ENCODE measurements around the gene DOHH.

GRCh38 chr19:3441986-3442329, 58.5 kb downstream of the DOHH start:
- TF ChIP-seq EP300 (IDR thresholded peaks at IDR 0.05) = no peak
- TF ChIP-seq, protein P1, sequence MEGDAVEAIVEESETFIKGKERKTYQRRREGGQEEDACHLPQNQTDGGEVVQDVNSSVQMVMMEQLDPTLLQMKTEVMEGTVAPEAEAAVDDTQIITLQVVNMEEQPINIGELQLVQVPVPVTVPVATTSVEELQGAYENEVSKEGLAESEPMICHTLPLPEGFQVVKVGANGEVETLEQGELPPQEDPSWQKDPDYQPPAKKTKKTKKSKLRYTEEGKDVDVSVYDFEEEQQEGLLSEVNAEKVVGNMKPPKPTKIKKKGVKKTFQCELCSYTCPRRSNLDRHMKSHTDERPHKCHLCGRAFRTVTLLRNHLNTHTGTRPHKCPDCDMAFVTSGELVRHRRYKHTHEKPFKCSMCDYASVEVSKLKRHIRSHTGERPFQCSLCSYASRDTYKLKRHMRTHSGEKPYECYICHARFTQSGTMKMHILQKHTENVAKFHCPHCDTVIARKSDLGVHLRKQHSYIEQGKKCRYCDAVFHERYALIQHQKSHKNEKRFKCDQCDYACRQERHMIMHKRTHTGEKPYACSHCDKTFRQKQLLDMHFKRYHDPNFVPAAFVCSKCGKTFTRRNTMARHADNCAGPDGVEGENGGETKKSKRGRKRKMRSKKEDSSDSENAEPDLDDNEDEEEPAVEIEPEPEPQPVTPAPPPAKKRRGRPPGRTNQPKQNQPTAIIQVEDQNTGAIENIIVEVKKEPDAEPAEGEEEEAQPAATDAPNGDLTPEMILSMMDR (IDR thresholded peaks at IDR 0.05) = no peak
- no peak for TF ChIP-seq POLR2A (IDR thresholded peaks at IDR 0.05)

All from sigmoid colon (tissue), 4 donors.